Smooth muscle cell (in vitro differentiated cells): Measurements from ENCODE around the gene LUZP1. TPM values are rescaled to one million over a fixed set of nuclear protein-coding genes. Genes with fewer than 3 reads are reported as not detected.
A peak's percentile ranks its signal among the peaks of the same experiment; 100 is the strongest.

ENCODE experiments used
- DNase-seq: peaks from one replicate; lab custom pipeline; 2025; ENCODE audit not compliant: unreplicated experiment; lab: John Stamatoyannopoulos, UW
- H2AFZ ChIP-seq: fragments of 200-600 bp; sonication (generic); 2 replicates; pipeline ENCODE4 v1.6.0; 2016; ENCODE audit warnings: antibody characterized with exemption, low read depth, mild to moderate bottlenecking
- H3F3A ChIP-seq: fragments of 200-600 bp; sonication (generic); 2 replicates; pipeline ENCODE4 v1.6.0; 2017; ENCODE audit warnings: antibody characterized with exemption, low read depth
- H3K27ac ChIP-seq: fragments of 200-600 bp; sonication (generic); 2 replicates; pipeline ENCODE4 v1.5.1; 2016; ENCODE audit warnings: low read depth, mild to moderate bottlenecking
- H3K27me3 ChIP-seq: fragments of 200-600 bp; sonication (generic); 2 replicates; pipeline ENCODE4 v1.6.1; 2016; ENCODE audit warnings: low read depth, mild to moderate bottlenecking
- H3K36me3 ChIP-seq: fragments of 200-600 bp; sonication (generic); 2 replicates; pipeline ENCODE4 v1.5.1; 2016; ENCODE audit warnings: low read depth
- H3K4me1 ChIP-seq: fragments of 200-600 bp; sonication (generic); 2 replicates; pipeline ENCODE4 v1.5.1; 2016; ENCODE audit warnings: low read depth
- H3K4me2 ChIP-seq: fragments of 200-600 bp; sonication (generic); 2 replicates; pipeline ENCODE4 v1.6.0; 2016; ENCODE audit warnings: mild to moderate bottlenecking
- H3K4me3 ChIP-seq: fragments of 200-600 bp; sonication (generic); 2 replicates; pipeline ENCODE4 v1.5.1; 2016; ENCODE audit warnings: mild to moderate bottlenecking
- H3K79me2 ChIP-seq: fragments of 200-600 bp; sonication (generic); 2 replicates; pipeline ENCODE4 v1.6.0; 2016; ENCODE audit warnings: low read depth, mild to moderate bottlenecking
- H3K9ac ChIP-seq: fragments of 200-600 bp; sonication (generic); 2 replicates; pipeline ENCODE4 v1.6.0; 2016; ENCODE audit warnings: low read depth
- H3K9me3 ChIP-seq: fragments of 200-600 bp; sonication (generic); replicated peaks from 2 replicates; pipeline ENCODE4 v1.5.1; 2016; ENCODE audit warnings: low read depth
- H4K20me1 ChIP-seq: fragments of 200-600 bp; sonication (generic); 2 replicates; pipeline ENCODE4 v1.6.0; 2016; ENCODE audit warnings: low read depth
- CTCF ChIP-seq: fragments of 200-600 bp; sonication (generic); IDR thresholded peaks from 2 replicates; pipeline ENCODE4 v1.5.1; 2017; ENCODE audit warnings: borderline replicate concordance, mild to moderate bottlenecking, antibody characterized with exemption; ENCODE audit not compliant: insufficient read depth, poor library complexity, severe bottlenecking
- WGBS: methylation state at CpG from one replicate; pipeline ENCODE4 v1.1.7; 2016; ENCODE audit warnings: low lambda C conversion rate; 5-methylcytosine and 5-hydroxymethylcytosine counted together
- polyA plus RNA-seq: library from polyadenylated mRNA; unstranded; fragments of >200 nt; fragmentation: Nextera tagmentation; extraction: Ambion mirVana; gene quantifications from 2 replicates; pipeline ENCODE4 v1.2.1, GENCODE V29; 2016
- total RNA-seq: library from RNA; depleted of rRNA; stranded (reverse); fragments of >200 nt; gene quantifications from 2 replicates; pipeline ENCODE4 v1.2.3, GENCODE V29; 2014

The LUZP1 gene
- total and polyA plus RNA-seq, 2 experiments from 2014 or later: 29.2 to 39.2 TPM

DNA sequence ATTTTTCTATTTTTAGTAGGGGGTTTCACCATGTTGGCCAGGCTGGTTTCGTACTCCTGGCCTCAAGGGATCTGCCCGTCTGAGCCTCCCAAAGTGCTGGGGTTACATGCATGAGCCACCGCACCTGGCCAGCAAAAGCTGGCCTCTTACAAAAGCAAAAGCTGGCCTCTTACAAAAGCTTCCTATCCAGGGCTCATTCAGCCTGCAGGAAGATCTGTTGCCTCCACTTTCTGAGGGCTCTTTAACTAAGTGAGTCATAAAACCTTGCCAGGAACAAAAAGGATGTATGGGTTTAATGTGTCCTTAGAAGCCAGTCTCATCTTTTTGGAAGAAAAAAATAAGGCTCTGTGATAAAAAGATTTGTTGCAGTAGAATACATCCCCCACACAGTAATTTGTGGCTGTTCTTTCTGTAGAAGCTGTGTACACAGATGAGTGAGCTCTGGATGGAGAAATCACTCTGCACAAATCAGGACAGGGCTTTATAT lies 33.6 kb upstream of the LUZP1 start:
- Histone ChIP-seq H3F3A (peaks cover 3% of the 10 kb centered on the region), H3K27me3 (no peaks in the 10 kb centered on the region), H2AFZ (no peak overlapping the region), H3K9me3 (no peaks in the 10 kb centered on the region), H3K36me3 (no peaks in the 10 kb centered on the region), H4K20me1 (no peaks in the 10 kb centered on the region), H3K4me2 (peak overlapping the region; percentile 56), H3K4me1 (no peaks in the 10 kb centered on the region), H3K79me2 (no peaks in the 10 kb centered on the region), H3K9ac (no peak overlapping the region), H3K4me3 (no peak overlapping the region), H3K27ac (peak overlapping the region; percentile 1)
- WGBS: 55% methylated on average over 3 of the region's 3 CpGs
- no peak for DNase-seq
- no peak for TF ChIP-seq CTCF

DNA sequence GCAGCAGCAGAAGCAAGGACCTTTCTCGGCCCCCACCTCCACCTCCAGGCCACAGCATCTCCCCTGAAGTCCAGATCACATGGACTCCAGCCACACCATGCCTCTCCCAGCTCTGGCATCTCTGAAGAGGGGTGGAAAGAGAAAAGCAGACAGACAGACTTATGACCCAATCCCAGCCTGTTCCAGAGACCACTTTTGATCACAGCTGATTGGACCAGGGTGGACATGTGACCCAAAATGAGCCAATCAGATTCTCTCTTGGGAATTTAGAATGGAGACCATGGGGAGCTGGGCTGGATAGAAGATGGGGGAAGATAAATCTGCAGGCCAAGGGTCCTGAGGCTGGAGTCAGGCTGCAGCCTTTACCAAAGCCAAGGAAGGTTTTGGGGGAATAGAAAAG lies 32.2 kb upstream of the LUZP1 start:
- DNase-seq: no peak
- WGBS: 100% methylated on average over 1 of the region's 1 CpG
- Histone ChIP-seq H3K27ac (no peak overlapping the region), H2AFZ (no peak overlapping the region), H3K9ac (no peak overlapping the region), H4K20me1 (no peaks in the 10 kb centered on the region), H3K27me3 (no peaks in the 10 kb centered on the region), H3K79me2 (no peaks in the 10 kb centered on the region), H3K4me3 (no peak overlapping the region), H3F3A (peaks cover 5% of the 10 kb centered on the region), H3K4me2 (no peak overlapping the region), H3K36me3 (no peaks in the 10 kb centered on the region), H3K4me1 (no peaks in the 10 kb centered on the region), H3K9me3 (no peaks in the 10 kb centered on the region)
- TF ChIP-seq CTCF: no peak

- no peaks in the 10 kb centered on the region for H3K27me3 ChIP-seq
- no peaks in the 10 kb centered on the region for H4K20me1 ChIP-seq
- TF ChIP-seq CTCF: no peak
- H3K27ac ChIP-seq: peak overlapping the region; percentile 97
- 23% methylated on average over 4 of the region's 4 CpGs for WGBS
- H3K9me3 ChIP-seq: no peaks in the 10 kb centered on the region
- DNase-seq: no peak
- H3K4me1 ChIP-seq: peaks cover 18% of the 10 kb centered on the region
- no peaks in the 10 kb centered on the region for H3K79me2 ChIP-seq
- H2AFZ ChIP-seq: no peak overlapping the region
- H3F3A ChIP-seq: peaks cover 17% of the 10 kb centered on the region
- H3K36me3 ChIP-seq: no peaks in the 10 kb centered on the region
- no peak overlapping the region for H3K4me3 ChIP-seq
- H3K9ac ChIP-seq: no peak overlapping the region
- H3K4me2 ChIP-seq: peak overlapping the region; percentile 38
These were observed 29.7 kb upstream of the LUZP1 start for GRCh38 chr1:23198373-23198772.

GRCh38 chr1:23196627-23197328 lies 28.1 kb upstream of the LUZP1 start:
- Histone ChIP-seq H3K27me3 (no peaks in the 10 kb centered on the region), H4K20me1 (no peaks in the 10 kb centered on the region), H3K4me1 (peaks cover 18% of the 10 kb centered on the region), H3K4me3 (no peak overlapping the region), H3K9ac (peak overlapping the region; percentile 89), H3K36me3 (no peaks in the 10 kb centered on the region), H2AFZ (no peak overlapping the region), H3K9me3 (no peaks in the 10 kb centered on the region), H3K27ac (peak overlapping the region; percentile 97), H3K79me2 (no peaks in the 10 kb centered on the region), H3K4me2 (peak overlapping the region; percentile 71), H3F3A (peaks cover 14% of the 10 kb centered on the region)
- WGBS: 23% methylated on average over 10 of the region's 10 CpGs
- TF ChIP-seq CTCF: no peak
- DNase-seq: no peak
